ENCODE results near the gene ABL2. TPM values are rescaled to one million over a fixed set of nuclear protein-coding genes. Genes with fewer than 3 reads are reported as not detected.
"Not testable (repeated sequence)": the region's sequence is repeated elsewhere in the genome, so short reads cannot be mapped to it uniquely, and the experiment has no call there.

The ABL2 gene
- total RNA-seq, 2 experiments from 2014 or later, result 15.8 to 16.4 TPM

DNA sequence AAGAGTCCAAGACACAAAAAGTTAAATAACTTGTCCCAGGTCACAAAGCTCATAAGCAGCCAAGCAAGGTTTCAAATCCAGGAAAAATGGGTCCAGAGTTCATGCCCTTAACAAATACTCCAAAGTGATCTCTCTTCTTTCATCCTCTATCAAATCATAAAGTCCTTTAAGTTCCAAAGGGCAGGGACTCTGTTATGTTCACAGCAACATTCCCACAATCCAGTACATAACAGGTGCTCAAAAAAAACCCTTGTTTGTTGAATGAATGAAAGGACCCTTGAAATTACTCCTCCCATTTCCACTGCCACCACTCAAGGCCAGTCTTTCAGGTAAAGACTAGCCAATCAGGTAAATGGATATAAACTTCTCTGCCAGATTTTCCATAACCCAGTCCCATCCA lies 2.7 kb downstream of the ABL2 start:
- no peak overlapping the region for H3K27ac ChIP-seq (ENCODE audit: low read depth in 1 of 2, low read length in 2 of 2)
- H3K36me3 ChIP-seq (ENCODE audit: insufficient read depth, low read length), result peaks cover 9% of the 10 kb centered on the region
- ChIA-PET POLR2A (no interaction called here), CTCF (no interaction called here)
- no peaks in the 10 kb centered on the region for H3K9me3 Mint-ChIP-seq
- peaks cover 35% of the 10 kb centered on the region for H3K4me1 Mint-ChIP-seq (ENCODE audit: low read depth)
- TF ChIP-seq, protein P1, sequence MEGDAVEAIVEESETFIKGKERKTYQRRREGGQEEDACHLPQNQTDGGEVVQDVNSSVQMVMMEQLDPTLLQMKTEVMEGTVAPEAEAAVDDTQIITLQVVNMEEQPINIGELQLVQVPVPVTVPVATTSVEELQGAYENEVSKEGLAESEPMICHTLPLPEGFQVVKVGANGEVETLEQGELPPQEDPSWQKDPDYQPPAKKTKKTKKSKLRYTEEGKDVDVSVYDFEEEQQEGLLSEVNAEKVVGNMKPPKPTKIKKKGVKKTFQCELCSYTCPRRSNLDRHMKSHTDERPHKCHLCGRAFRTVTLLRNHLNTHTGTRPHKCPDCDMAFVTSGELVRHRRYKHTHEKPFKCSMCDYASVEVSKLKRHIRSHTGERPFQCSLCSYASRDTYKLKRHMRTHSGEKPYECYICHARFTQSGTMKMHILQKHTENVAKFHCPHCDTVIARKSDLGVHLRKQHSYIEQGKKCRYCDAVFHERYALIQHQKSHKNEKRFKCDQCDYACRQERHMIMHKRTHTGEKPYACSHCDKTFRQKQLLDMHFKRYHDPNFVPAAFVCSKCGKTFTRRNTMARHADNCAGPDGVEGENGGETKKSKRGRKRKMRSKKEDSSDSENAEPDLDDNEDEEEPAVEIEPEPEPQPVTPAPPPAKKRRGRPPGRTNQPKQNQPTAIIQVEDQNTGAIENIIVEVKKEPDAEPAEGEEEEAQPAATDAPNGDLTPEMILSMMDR (IDR thresholded peaks at IDR 0.05), result no peak
- H3K27ac Mint-ChIP-seq, result peak overlapping the region; percentile 13
- intact Hi-C loops (cut with DNase I, micrococcal nuclease), result loop anchor here in 1 of 2 experiments (5.0 kb wide), 1 partner anchor 99 kb away; no protein-coding TSS in a partner anchor
- H3K4me1 ChIP-seq (ENCODE audit: insufficient read depth, low read length), result peaks cover 11% of the 10 kb centered on the region
- H3K9me3 ChIP-seq (ENCODE audit: control insufficient read depth in 1 of 2, insufficient read depth in 1 of 2, low read length in 2 of 2), result no peaks in the 10 kb centered on the region
- peaks cover 26% of the 10 kb centered on the region for H3K36me3 Mint-ChIP-seq (ENCODE audit: low read depth)
- ATAC-seq (ENCODE audit: poor library complexity) (no peak), DNase-seq (no peak)
- no peak overlapping the region for H3K4me3 ChIP-seq (ENCODE audit: low read length)
- H3K27me3 ChIP-seq (ENCODE audit: control insufficient read depth in 1 of 2, insufficient read depth in 2 of 2, low read length in 2 of 2), result no peaks in the 10 kb centered on the region
- H3K4me3 Mint-ChIP-seq, result peak overlapping the region; percentile 89
- H3K27me3 Mint-ChIP-seq, result no peaks in the 10 kb centered on the region

DNA sequence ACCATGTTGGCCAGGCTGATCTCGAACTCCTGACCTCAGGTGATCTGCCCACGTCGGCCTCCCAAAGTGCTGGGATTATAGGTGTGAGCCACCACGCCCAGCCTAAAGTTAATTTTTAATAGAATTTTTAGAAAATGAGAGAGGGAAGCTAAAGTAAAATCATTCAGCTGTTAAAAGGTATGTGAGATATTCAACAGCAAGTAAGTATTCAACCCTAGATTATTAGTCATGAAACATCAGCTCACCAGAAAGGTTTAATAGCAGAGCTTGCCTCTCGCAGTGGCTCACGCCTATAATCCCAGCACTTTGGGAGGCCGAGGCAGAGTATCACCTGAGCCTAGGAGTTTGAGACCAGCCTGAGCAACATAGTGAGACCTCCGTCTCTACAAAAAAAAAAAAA lies 5.0 kb downstream of the ABL2 start:
- Mint-ChIP-seq H3K36me3 (ENCODE audit: low read depth) (peaks cover 43% of the 10 kb centered on the region), H3K4me1 (ENCODE audit: low read depth) (peaks cover 32% of the 10 kb centered on the region)
- H3K4me3 ChIP-seq (ENCODE audit: low read length); DNase-seq; CTCF ChIA-PET; H3K4me3 Mint-ChIP-seq; H3K27ac ChIP-seq (ENCODE audit: low read depth in 1 of 2, low read length in 2 of 2); H3K27me3 Mint-ChIP-seq; H3K27me3 ChIP-seq (ENCODE audit: control insufficient read depth in 1 of 2, insufficient read depth in 2 of 2, low read length in 2 of 2); H3K9me3 Mint-ChIP-seq; ATAC-seq (ENCODE audit: poor library complexity); intact Hi-C loops (cut with DNase I, micrococcal nuclease); H3K27ac Mint-ChIP-seq; H3K9me3 ChIP-seq (ENCODE audit: control insufficient read depth in 1 of 2, insufficient read depth in 1 of 2, low read length in 2 of 2); POLR2A ChIA-PET: not testable (repeated sequence)
- peaks cover 20% of the 10 kb centered on the region for H3K36me3 ChIP-seq (ENCODE audit: insufficient read depth, low read length)
- peaks cover 11% of the 10 kb centered on the region for H3K4me1 ChIP-seq (ENCODE audit: insufficient read depth, low read length)

DNA sequence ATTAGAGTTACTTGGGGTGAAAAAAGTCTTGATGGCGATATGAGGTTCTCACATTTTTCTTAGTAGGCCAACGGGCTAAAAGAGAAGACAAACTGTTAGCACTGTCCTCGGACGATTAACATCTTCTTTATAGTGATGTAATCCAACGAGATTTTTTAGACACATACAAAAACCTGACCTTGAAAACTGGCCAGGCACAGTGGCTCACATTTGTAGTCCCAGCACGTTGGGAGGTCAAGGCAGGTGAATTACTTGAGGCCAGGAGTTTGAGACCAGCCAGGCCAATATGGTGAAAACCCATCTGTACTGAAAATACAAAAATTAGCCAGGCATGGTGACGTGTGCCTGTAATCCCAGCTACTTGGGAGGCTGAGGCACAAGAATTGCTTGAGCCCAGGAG lies 8.4 kb downstream of the ABL2 start:
- peaks cover 20% of the 10 kb centered on the region for H3K4me1 Mint-ChIP-seq (ENCODE audit: low read depth)
- intact Hi-C loops (cut with DNase I, micrococcal nuclease), result not testable (repeated sequence)
- peaks cover 20% of the 10 kb centered on the region for H3K36me3 ChIP-seq (ENCODE audit: insufficient read depth, low read length)

DNA sequence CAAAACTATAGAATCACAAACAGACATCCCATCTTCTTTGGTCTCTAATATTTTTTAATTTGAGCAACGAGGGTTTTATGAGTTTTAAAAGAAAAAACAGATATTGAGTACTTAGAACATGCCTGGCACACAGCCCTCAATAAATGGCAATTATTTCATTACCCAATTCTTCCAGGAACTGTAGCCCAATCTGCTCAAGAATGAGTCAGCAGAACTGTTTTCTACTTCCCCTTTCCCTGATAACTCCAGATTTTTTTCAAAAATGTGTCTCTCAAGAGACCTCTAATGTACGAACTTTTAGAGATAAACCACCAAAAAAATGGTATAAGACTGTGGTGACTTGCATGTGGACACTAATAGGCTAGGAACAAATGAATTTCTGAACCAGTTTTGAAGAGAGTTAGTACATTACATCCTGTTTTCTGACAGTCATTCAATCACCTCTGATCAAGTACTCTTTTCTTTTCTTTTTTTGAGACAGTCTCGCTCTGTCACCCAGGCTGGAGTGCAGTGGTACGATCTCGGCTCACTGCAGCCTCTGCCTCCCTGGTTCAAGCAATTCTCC lies 11.5 kb downstream of the ABL2 start:
- ChIA-PET CTCF (no interaction called here), POLR2A (no interaction called here)
- intact Hi-C loops (cut with DNase I, micrococcal nuclease), result no loop called here
- Histone ChIP-seq H3K9me3 (ENCODE audit: control insufficient read depth in 1 of 2, insufficient read depth in 1 of 2, low read length in 2 of 2) (no peaks in the 10 kb centered on the region), H3K27me3 (ENCODE audit: control insufficient read depth in 1 of 2, insufficient read depth in 2 of 2, low read length in 2 of 2) (no peaks in the 10 kb centered on the region), H3K4me1 (ENCODE audit: insufficient read depth, low read length) (no peaks in the 10 kb centered on the region), H3K27ac (ENCODE audit: low read depth in 1 of 2, low read length in 2 of 2) (no peak overlapping the region), H3K36me3 (ENCODE audit: insufficient read depth, low read length) (peaks cover 15% of the 10 kb centered on the region), H3K4me3 (ENCODE audit: low read length) (no peak overlapping the region)
- peaks cover 24% of the 10 kb centered on the region for H3K4me1 Mint-ChIP-seq (ENCODE audit: low read depth)
- no peaks in the 10 kb centered on the region for H3K9me3 Mint-ChIP-seq
- peaks cover 57% of the 10 kb centered on the region for H3K36me3 Mint-ChIP-seq (ENCODE audit: low read depth)
- H3K27ac Mint-ChIP-seq, result no peak overlapping the region
- no peaks in the 10 kb centered on the region for H3K27me3 Mint-ChIP-seq
- no peak overlapping the region for H3K4me3 Mint-ChIP-seq
- DNase-seq (peak in 3 of 14 experiments; percentile 6 to 14 (median 10)), ATAC-seq (ENCODE audit: poor library complexity) (no peak)
- TF ChIP-seq, protein P1 (IDR thresholded peaks at IDR 0.05), result no peak

More for the DNA sequence above, 8.4 kb downstream of the ABL2 start:
- H3K9me3 Mint-ChIP-seq; DNase-seq; H3K4me3 ChIP-seq (ENCODE audit: low read length); H3K27me3 ChIP-seq (ENCODE audit: control insufficient read depth in 1 of 2, insufficient read depth in 2 of 2, low read length in 2 of 2); H3K4me3 Mint-ChIP-seq; H3K27ac ChIP-seq (ENCODE audit: low read depth in 1 of 2, low read length in 2 of 2); H3K4me1 ChIP-seq (ENCODE audit: insufficient read depth, low read length); H3K27ac Mint-ChIP-seq; CTCF ChIA-PET; POLR2A ChIA-PET; H3K27me3 Mint-ChIP-seq; H3K9me3 ChIP-seq (ENCODE audit: control insufficient read depth in 1 of 2, insufficient read depth in 1 of 2, low read length in 2 of 2); ATAC-seq (ENCODE audit: poor library complexity): not testable (repeated sequence)
- H3K36me3 Mint-ChIP-seq (ENCODE audit: low read depth), result peaks cover 54% of the 10 kb centered on the region

DNA sequence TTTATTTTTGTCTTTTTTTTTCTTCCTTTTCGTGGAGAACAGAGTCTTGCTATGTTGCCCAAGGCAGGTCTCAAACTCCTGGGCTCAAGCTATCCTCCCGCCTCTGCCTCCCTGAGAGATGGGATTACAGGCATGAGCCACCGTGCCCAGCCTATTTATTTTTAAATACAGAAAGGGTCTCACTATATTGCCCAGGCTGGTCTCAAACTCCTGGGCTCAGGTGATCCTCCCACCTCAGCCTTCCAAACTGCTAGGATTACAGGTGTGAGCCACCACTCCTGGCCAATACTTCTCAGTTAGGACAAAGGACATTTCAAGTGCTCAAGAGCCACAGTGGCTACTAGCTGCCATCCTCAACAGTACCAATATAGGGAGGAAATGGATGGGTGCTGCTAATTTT lies 16.2 kb downstream of the ABL2 start:
- H3K4me1 ChIP-seq (ENCODE audit: insufficient read depth, low read length); H3K27ac Mint-ChIP-seq; H3K9me3 ChIP-seq (ENCODE audit: control insufficient read depth in 1 of 2, insufficient read depth in 1 of 2, low read length in 2 of 2); POLR2A ChIA-PET; H3K27me3 ChIP-seq (ENCODE audit: control insufficient read depth in 1 of 2, insufficient read depth in 2 of 2, low read length in 2 of 2); H3K27ac ChIP-seq (ENCODE audit: low read depth in 1 of 2, low read length in 2 of 2); CTCF ChIA-PET; H3K4me3 Mint-ChIP-seq; H3K4me3 ChIP-seq (ENCODE audit: low read length); H3K27me3 Mint-ChIP-seq; ATAC-seq (ENCODE audit: poor library complexity); intact Hi-C loops (cut with DNase I, micrococcal nuclease); DNase-seq; H3K36me3 ChIP-seq (ENCODE audit: insufficient read depth, low read length); H3K9me3 Mint-ChIP-seq: not testable (repeated sequence)
- H3K36me3 Mint-ChIP-seq (ENCODE audit: low read depth), result peaks cover 26% of the 10 kb centered on the region
- H3K4me1 Mint-ChIP-seq (ENCODE audit: low read depth), result peaks cover 27% of the 10 kb centered on the region
